NCI-H187 treated with DMSO at 0.1 percent for 48 hours (cell line): Measurements from ENCODE around the gene MAPK8.

Source experiments
- DNase-seq: peaks from one replicate; lab custom pipeline; 2025; lab: John Stamatoyannopoulos, UW

MAPK8 gene

GRCh38 chr10:48292616-48293015, 13.9 kb upstream of the MAPK8 start:
- DNase-seq, result no peak

- no peak for DNase-seq
Measured at GRCh38 chr10:48294431-48294830, 12.0 kb upstream of the MAPK8 start.

DNA sequence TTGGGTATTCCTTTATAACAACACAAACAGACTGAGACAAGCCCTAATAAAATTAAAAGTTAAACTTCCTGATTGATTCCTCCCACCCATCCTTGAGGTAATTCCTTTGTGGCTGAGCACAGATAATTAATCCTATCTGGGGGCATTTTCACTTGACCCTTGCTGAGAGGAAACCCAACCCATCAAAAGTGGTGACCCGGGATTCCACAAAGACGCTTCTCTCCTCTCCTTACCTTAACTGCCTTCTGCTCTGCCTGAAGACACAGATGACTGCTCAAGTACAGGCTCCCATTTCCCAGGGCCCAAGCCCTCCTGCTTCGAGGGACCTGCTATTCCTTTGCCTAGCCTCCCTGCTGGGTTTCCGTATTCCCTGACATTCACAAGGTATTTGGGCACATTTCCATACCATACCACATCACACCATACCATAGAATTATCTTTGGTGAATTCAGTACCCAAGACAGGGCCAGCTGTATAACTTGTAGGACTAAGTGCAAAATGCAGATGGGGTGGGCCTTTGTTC, 9.8 kb upstream of the MAPK8 start:
- no peak for DNase-seq

GRCh38 chr10:48299066-48299465, 7.4 kb upstream of the MAPK8 start:
- DNase-seq, result no peak

DNA sequence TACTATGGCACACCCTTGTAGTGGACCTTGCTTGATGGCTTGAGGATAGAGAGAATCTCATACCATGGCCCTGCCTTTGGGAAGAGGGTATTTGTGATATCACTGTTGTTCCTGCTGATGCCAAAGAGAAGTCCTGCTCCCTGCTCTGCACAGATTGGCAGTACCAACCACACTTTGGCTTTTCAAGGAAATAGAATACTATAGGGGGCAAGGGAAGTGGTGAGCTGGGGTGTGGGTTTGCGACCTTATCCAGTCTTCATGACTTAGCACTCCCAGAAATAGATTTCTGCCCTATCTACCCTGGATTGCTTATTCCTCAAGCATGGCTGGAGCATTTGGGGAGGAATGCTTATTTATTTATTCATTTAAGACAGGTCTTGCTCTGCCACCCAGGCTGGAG, 6.8 kb upstream of the MAPK8 start:
- no peak for DNase-seq

- no peak for DNase-seq
Measured at GRCh38 chr10:48300556-48300955, 5.9 kb upstream of the MAPK8 start.

GRCh38 chr10:48302515-48303476, 3.7 kb upstream of the MAPK8 start:
- DNase-seq, result no peak

GRCh38 chr10:48305905-48306264, 592 bp upstream of the MAPK8 start:
- DNase-seq, result no peak

- DNase-seq, result no peak
Measured at GRCh38 chr10:48306870-48307710, 613 bp downstream of the MAPK8 start.

- DNase-seq, result no peak
Measured at GRCh38 chr10:48307711-48308018, 1.2 kb downstream of the MAPK8 start.

- DNase-seq, result no peak
Measured at GRCh38 chr10:48309711-48310226, 3.3 kb downstream of the MAPK8 start.

DNA sequence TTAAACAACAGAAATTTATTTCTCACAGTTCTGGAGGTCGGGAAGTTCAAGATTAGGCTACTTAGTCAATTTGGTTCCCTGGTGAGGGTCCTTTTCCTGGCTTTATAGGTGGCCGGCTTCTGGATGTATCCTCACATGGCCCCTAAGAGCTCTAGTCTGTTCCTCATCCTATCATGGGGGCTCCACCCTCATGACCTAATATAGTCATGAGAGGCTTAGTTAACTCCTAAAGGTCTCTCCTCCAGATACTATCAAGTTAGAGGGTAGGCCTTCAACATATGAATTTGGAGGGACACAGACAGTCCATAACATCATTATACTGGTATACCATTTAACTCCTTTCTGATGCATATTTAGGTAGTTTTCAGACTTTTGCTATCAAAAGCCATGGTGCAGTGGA, 7.6 kb downstream of the MAPK8 start:
- no peak for DNase-seq

DNA sequence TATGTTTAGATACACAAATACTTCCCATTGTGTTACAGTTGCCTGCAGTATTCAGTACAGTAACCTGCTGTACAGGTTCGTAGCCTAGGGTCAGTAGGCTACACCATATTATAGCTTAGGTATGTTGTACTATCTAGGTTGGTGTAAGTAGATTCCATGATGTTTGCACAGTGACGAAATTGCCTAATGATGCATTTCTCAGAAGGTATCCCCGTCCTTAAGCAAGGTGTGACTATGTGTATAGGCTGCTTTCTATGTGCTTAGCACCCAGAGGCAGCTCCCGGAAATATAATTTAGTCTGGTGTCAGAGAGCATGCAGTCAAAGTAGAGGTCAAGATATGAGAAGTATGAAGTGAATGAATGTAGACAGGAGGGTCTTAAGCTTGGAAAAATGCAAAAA, 9.8 kb downstream of the MAPK8 start:
- DNase-seq, result no peak

- DNase-seq, result no peak
Measured at GRCh38 chr10:48317321-48317990, 11.0 kb downstream of the MAPK8 start.

DNA sequence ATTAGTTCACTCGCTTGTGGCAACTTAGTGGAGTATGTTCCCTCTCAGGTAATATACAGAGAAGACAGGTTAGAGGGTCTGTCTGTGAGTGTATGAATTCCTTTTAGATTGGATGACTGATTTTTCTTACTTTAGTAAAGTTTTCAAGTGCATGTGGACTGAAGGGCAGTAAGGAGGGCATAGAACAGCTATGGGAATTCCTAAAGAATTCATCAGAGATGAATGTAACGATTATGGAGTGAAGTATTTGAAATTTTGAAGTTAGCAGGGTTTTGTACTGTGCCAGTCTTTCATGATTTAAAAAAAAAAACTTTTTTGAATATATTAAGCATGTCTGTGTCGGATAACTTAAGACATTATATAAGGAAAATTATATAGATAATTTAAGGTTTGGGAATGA, 15.5 kb downstream of the MAPK8 start:
- DNase-seq, result no peak

- no peak for DNase-seq
Measured at GRCh38 chr10:48324580-48324979, 18.1 kb downstream of the MAPK8 start.

- DNase-seq, result no peak
Measured at GRCh38 chr10:48330269-48330668, 23.8 kb downstream of the MAPK8 start.

- no peak for DNase-seq
Measured at GRCh38 chr10:48331436-48331835, 25.0 kb downstream of the MAPK8 start.

GRCh38 chr10:48332166-48332870, 25.8 kb downstream of the MAPK8 start:
- DNase-seq, result no peak

DNA sequence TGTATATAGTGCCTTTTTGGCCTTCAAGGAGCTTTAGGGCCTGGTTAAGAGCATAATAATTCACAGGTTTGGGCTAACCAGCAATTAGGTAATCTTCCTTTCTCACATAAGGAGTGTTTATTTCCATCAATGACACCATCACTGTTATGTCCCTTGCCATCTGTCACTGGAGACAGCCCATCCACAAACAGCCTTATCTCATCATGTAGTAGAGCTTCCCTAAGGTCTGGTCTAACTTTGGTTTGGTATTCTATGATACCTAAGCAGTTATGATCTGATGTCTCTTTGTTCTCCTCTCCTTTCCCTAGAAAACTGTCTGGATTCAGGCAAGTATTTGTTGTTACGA, 26.4 kb downstream of the MAPK8 start:
- DNase-seq, result no peak

DNA sequence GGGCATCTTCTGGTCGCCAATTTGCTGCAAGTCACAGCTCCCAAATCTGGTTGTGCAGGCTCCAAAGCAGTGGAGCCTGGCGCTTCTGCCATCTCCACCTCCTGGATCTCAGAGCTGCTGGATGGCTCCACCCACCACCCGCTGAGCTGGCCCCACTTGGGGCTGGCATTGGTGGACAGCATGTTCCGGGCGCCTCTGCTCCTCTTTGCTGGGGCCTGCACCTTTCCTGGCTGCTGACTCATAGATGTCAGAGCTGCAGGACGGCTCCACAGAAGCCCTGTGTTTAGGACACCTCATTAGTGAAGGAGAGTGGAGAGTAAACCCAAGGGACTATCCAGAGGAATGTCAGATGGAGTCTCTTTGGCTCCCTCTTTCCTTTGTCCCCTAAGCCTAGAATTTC, 27.4 kb downstream of the MAPK8 start:
- DNase-seq, result no peak

DNA sequence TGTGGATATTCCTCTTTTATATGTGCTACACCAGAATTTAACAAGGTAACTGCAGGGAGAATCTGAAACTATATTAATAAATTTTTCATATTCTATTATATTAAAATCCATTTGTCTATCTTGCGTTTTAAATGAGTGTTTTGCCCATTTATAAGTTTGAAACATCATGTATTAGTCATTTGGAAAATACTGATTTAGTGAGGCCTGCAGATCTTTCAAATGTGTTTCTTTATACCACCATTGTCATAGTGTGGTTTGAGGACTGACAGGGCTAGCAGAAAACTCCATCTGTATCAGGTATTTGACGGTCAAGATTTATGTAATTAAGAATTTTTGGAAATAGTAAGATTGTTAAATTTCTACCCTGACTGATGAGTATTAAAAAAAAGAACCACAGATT, 29.3 kb downstream of the MAPK8 start:
- DNase-seq, result no peak
